ENCODE results near the gene GNB1L.

GRCh38 chr22:19786959-19787848, 67.5 kb downstream of the GNB1L start:
- TF ChIP-seq GATA2 (IDR thresholded peaks at IDR 0.05; ENCODE audit: low read depth, low read length) (no peak), GATA3 (IDR thresholded peaks at IDR 0.05; ENCODE audit: low read depth, low read length) (no peak)

Data from SH-SY5Y (cell line).